Stromal cell of bone marrow (primary cell): ENCODE measurements around the gene TMTC2.

ENCODE experiments used
- DNase-seq: peaks from one replicate; pipeline ENCODE4 v3.0.0-alpha.2; 2012; ENCODE audit warnings: low read depth

Gene TMTC2

GRCh38 chr12:83140135-83140534 is 453.4 kb downstream of the TMTC2 start:
- DNase-seq: no peak

DNA sequence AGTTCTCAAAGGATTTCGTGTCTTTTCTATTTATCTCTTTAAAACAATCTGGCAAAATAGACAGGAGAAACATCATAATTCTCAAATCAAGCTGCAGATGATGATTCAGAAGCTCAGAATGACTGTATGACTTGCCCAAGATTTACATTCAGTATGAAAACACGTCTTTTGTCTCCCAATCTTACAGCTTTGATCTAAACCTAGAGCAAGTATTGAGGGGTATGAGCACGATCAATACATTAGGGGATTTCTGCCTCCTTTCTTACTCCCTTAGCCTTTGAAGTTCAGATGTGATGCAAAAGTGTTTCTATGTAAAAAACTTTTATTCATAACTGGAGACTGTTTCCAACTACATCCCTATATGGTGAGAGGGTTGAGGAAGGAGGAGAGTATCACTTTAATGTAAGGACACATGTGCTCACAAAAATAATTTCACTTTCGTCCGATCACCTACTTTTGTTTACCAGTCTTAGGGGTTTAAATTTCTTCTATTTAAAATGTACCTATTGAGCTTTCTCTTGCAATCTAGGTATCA is 454.8 kb downstream of the TMTC2 start:
- DNase-seq: no peak

DNA sequence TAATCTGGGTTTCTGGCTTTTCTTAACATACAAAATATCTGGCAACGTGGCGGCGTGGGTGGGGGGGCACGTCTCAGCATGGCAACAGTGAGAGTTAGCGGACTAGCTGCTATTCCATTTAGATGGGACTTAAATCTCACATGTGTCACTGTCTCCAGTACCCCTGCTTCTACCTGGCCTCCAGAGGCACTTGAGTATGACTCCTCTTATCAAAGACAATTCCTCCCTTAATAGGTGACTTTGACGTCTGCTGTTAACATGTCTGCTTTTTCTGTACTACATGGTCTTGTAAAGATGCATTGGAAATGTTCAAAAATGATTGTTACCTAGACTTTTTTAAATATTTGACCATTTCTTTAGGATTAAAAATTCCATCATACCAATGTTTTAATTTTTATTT is 456.2 kb downstream of the TMTC2 start:
- no peak for DNase-seq

- DNase-seq: no peak
These were observed 457.2 kb downstream of the TMTC2 start for GRCh38 chr12:83143950-83144349.

DNA sequence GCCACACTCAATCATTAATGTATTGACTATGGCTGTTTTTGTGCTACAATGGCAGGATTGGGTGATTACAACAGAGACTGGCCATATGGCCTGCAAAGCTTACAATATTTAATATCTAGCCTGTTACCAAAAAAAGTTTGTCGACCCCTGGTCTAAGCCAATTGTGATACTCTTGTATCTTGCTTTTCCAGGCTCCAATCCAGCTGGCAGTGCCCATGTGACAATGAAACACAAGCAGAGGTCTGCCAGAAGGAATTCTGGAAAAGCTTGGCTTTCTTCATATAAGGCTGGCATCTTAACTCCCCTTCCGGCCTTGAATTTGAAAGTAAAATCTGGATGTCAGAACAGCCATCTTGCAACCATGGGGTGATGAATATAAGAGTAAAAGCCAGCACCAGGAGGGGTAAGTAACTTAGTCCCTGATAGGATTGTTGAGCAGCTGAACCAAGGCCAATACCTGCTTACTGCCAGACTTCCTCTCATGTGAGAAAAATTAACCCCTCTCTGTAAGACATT is 458.7 kb downstream of the TMTC2 start:
- no peak for DNase-seq

- DNase-seq: no peak
These were observed 460.6 kb downstream of the TMTC2 start for GRCh38 chr12:83147341-83147740.

- DNase-seq: no peak
These were observed 463.3 kb downstream of the TMTC2 start for GRCh38 chr12:83149987-83150386.

- no peak for DNase-seq
These were observed 463.9 kb downstream of the TMTC2 start for GRCh38 chr12:83150465-83151189.

GRCh38 chr12:83153177-83153576 is 466.5 kb downstream of the TMTC2 start:
- no peak for DNase-seq

DNA sequence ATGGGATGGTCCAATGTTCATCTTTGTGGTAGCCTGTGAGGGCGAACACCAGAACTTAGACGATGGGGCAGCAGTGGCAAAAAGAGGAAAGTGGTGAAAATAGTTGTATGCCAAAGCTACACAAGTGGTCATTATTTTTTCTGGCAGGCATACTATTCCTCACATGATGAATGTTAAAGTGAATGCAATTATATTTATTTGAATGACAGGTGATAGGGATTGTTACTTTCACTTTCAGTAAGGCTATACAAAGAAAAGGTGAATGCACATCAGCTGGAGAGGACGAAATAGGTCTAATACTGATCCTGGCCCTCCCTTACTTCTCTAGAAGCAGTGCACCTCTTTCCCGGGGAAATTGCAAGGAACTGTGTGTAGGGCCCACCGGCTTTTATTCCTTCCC is 470.1 kb downstream of the TMTC2 start:
- DNase-seq: no peak

DNA sequence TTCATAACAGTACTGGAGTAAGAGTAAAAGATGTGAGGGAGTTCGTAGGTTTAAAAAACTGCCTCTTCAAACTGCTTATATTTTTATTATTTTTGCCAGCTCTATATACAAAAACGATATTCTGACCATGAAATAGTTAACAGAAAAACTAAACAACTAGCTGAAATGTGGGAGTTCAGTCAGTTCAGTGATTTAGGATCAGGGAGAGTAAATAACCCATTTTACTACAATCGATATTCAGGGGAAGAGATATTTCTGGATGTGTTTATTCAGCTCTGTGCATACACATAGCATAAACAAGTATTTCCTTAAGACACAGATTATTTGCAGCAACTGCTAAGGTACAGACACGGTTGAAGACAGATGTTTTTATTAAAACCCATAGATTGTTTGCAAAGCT is 470.9 kb downstream of the TMTC2 start:
- no peak for DNase-seq

DNA sequence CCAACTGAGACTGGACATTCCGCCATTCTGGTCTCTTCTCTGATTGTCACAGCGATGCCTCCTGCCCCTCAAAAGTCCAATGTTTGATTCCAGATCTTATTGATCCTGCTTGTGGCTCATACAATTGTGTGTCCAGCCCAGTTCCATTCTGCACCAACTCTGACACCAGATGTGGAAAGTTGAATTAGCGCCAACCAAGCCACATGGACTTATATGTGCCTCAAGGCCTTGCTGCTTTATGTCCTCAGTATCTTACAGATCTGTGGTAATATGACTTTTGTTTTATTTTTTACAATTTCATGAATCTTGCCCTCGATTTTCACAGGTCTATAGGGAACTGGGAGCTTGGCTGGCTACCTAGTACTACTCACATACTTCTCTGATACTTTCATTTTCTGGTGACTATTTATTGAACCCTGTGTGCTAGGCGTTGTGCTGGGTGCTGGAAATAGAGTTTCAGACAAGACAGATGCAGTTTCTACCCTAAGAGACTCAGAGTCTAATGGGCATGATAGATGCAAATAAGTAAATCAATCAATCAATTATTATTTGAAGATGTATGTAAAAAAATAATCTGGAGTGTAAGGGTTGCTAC is 472.0 kb downstream of the TMTC2 start:
- DNase-seq: no peak

DNA sequence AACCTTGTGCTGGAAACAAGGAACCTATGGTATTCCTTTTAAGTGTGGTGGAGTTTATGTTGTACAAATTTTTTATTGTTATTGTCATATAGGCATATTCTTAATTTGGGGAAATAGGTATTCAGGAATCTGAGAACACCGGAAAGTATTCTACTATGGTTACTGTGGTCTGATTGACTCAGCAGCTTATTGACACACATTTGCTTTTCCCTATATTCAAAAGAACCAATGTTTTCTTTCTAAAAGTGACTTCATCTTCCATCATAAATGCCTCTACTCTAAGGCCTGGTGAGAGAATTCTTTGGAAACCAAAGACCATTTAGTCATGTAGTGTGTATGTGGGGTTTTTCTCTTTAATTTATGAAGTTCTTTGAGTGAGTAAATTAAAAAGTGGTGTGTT is 474.8 kb downstream of the TMTC2 start:
- peak; percentile 38 for DNase-seq

- DNase-seq: no peak
These were observed 482.0 kb downstream of the TMTC2 start for GRCh38 chr12:83168751-83169150.

GRCh38 chr12:83172441-83172840 is 485.7 kb downstream of the TMTC2 start:
- DNase-seq: no peak

- DNase-seq: no peak
These were observed 486.4 kb downstream of the TMTC2 start for GRCh38 chr12:83172866-83173649.

DNA sequence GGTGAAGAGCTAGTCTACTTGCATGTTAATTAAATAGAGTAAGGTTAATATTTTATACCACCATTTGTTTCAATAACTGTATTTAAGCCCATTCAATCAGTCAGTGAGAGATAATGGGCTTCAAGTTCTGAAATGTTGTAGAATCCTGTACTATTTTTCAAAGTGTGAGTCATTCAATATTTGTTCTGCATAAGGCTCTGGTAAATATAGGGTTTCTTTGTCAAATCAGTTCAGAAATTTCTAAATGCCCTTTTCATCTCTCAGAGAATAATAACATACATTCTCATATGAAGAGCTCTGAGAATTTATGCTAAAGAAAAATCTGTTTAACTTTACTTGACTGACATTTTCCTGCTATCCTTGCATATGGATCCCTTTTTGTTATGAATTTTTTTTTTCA is 493.3 kb downstream of the TMTC2 start:
- DNase-seq: no peak

DNA sequence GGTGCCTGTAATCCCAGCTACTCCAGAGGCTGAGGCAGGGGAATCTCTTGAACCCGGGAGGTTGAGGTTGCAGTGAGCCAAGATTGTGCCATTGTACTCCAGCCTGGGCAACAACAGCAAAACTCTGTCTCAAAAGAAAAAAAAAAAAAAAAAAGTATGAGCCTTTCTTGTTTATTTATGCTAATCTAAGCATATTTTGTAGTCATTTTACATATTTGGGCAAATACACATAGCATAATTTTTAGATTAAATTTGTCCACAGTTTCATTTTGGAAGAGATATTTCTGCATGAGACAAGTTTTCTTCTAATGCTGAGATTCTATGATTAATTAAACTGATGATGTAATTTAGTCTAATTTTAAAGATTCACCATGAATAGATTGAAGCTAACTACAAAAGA is 494.4 kb downstream of the TMTC2 start:
- no peak for DNase-seq

DNA sequence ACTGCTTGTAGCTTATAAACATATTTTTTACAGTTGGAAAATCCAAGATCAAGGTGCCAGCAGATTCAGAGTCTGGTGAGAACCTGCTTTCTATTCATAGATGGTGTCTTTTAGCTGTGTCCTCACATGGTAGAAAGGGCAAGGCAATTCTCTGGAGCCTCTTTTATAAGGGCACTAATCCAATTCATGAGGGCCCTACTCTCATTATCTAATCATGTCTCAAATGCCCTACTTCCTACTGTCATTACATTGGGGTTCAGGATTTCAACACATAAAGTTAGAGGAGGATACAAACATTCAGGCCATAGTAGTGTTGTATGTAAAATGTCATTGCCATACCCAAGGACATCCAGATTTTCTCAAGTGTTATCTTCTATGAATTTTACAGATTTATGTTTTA is 496.4 kb downstream of the TMTC2 start:
- no peak for DNase-seq
